Activated CD4-positive, alpha-beta T cell treated with anti-CD3 and anti-CD28 coated beads for 24 hours (primary cell): ENCODE measurements around the gene CDC34.

Experiments used
- DNase-seq, 2 donors: peaks; one replicate each; pipeline ENCODE4 v3.0.0-alpha.2; 2020; ENCODE audit warnings: low read depth in 2 of 2

CDC34 gene

GRCh38 chr19:542173-542866 is 10.8 kb downstream of the CDC34 start:
- DNase-seq = no peak

- DNase-seq = peak; percentile 56 to 62
Observed at GRCh38 chr19:543910-544608, 12.5 kb downstream of the CDC34 start, which contains the start of gene GZMM. GZMM (plus strand) TSS chr19:544053; CDS start chr19:544072, 19 bp downstream.

GRCh38 chr19:547117-547516 is 15.6 kb downstream of the CDC34 start:
- no peak for DNase-seq

- no peak for DNase-seq
Observed at GRCh38 chr19:547836-548720, 16.5 kb downstream of the CDC34 start.

GRCh38 chr19:548886-549830 is 17.6 kb downstream of the CDC34 start:
- DNase-seq = no peak

GRCh38 chr19:554817-555216 is 23.3 kb downstream of the CDC34 start:
- DNase-seq = no peak

- DNase-seq = no peak
Observed at GRCh38 chr19:555474-555808, 23.9 kb downstream of the CDC34 start.

GRCh38 chr19:556611-557382 is 25.2 kb downstream of the CDC34 start:
- no peak for DNase-seq

- DNase-seq = no peak
Observed at GRCh38 chr19:558770-559439, 27.3 kb downstream of the CDC34 start.

- DNase-seq = no peak
Observed at GRCh38 chr19:560121-560520, 28.6 kb downstream of the CDC34 start.

- no peak for DNase-seq
Observed at GRCh38 chr19:566403-566802, 34.8 kb downstream of the CDC34 start.

GRCh38 chr19:566844-567243 is 35.3 kb downstream of the CDC34 start:
- no peak for DNase-seq

GRCh38 chr19:567296-567900 is 35.8 kb downstream of the CDC34 start:
- DNase-seq = no peak

GRCh38 chr19:570251-570686 is 38.7 kb downstream of the CDC34 start:
- no peak for DNase-seq

- DNase-seq = no peak
Observed at GRCh38 chr19:570937-571565, 39.5 kb downstream of the CDC34 start.

GRCh38 chr19:571566-571974 is 40.0 kb downstream of the CDC34 start:
- DNase-seq = no peak

GRCh38 chr19:572140-572742 is 40.7 kb downstream of the CDC34 start, which contains the start of gene BSG:
BSG (plus strand) TSS chr19:572596; CDS start chr19:572635, 39 bp downstream.
- peak; percentile 96 to 98 for DNase-seq

GRCh38 chr19:572743-573518 is 41.4 kb downstream of the CDC34 start:
- DNase-seq = no peak
